DOHH2 (cell line): ENCODE results near the gene MCF2L2.

Experiments
- EZH2phosphoT487 ChIP-seq: fragments of 200-600 bp; sonication (generic); IDR thresholded peaks from 2 replicates; pipeline ENCODE4 v1.6.1; 2017; ENCODE audit warnings: borderline replicate concordance, mild to moderate bottlenecking, antibody characterized with exemption, low read length, moderate library complexity, mixed read lengths
- TF ChIP-seq, protein P1 (sequence below): fragments of 200-600 bp; sonication (generic); IDR thresholded peaks from one replicate; pipeline ENCODE4 v1.5.1; 2014; ENCODE audit warnings: antibody characterized with exemption, mild to moderate bottlenecking, low read depth, low read length; ENCODE audit not compliant: poor library complexity, severe bottlenecking

DNA sequence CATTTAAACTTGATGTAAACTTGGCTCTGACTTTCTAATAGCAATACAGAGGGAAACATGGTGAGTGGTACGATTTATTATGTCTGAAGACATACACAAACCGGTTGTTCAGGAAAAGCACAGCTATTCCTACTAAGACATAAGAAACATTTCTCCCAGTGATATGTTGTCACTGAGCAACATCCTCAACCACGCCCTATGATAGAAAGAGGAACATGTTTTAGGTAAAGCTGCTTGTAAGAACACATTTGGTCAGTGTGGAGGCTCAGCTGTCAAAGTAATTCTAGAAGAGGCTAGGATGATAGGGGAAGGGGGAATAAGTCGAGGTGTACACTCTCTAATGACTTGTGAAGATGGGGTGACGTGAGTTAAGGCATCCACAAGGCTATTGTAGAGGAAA, 218.1 kb downstream of the MCF2L2 start:
- TF ChIP-seq, protein P1, sequence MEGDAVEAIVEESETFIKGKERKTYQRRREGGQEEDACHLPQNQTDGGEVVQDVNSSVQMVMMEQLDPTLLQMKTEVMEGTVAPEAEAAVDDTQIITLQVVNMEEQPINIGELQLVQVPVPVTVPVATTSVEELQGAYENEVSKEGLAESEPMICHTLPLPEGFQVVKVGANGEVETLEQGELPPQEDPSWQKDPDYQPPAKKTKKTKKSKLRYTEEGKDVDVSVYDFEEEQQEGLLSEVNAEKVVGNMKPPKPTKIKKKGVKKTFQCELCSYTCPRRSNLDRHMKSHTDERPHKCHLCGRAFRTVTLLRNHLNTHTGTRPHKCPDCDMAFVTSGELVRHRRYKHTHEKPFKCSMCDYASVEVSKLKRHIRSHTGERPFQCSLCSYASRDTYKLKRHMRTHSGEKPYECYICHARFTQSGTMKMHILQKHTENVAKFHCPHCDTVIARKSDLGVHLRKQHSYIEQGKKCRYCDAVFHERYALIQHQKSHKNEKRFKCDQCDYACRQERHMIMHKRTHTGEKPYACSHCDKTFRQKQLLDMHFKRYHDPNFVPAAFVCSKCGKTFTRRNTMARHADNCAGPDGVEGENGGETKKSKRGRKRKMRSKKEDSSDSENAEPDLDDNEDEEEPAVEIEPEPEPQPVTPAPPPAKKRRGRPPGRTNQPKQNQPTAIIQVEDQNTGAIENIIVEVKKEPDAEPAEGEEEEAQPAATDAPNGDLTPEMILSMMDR = no peak
- TF ChIP-seq EZH2phosphoT487 = no peak
